ENCODE measurements around the gene RFX1.

RFX1 gene

GRCh38 chr19:13995017-13995728 is 10.9 kb downstream of the RFX1 start:
- no peak for DNase-seq
- Mint-ChIP-seq H3K27me3 (no peaks in the 10 kb centered on the region), H3K27ac (peak overlapping the region; percentile 30), H3K9me3 (no peaks in the 10 kb centered on the region), H3K4me3 (no peak overlapping the region), H3K4me1 (ENCODE audit: low read depth) (peaks cover 11% of the 10 kb centered on the region), H3K36me3 (ENCODE audit: low read depth) (peaks cover 60% of the 10 kb centered on the region)

- Mint-ChIP-seq H3K4me1 (ENCODE audit: low read depth) (peaks cover 23% of the 10 kb centered on the region), H3K27ac (no peak overlapping the region), H3K36me3 (ENCODE audit: low read depth) (peaks cover 60% of the 10 kb centered on the region), H3K27me3 (no peaks in the 10 kb centered on the region), H3K4me3 (no peak overlapping the region), H3K9me3 (no peaks in the 10 kb centered on the region)
- no peak for DNase-seq
These were observed 12.4 kb downstream of the RFX1 start for GRCh38 chr19:13993590-13994300.

GRCh38 chr19:13992025-13992424 is 14.1 kb downstream of the RFX1 start:
- H3K36me3 Mint-ChIP-seq (ENCODE audit: low read depth), result peaks cover 58% of the 10 kb centered on the region
- no peaks in the 10 kb centered on the region for H3K27me3 Mint-ChIP-seq
- no peak overlapping the region for H3K27ac Mint-ChIP-seq
- H3K9me3 Mint-ChIP-seq, result no peaks in the 10 kb centered on the region
- H3K4me3 Mint-ChIP-seq, result no peak overlapping the region
- DNase-seq, result no peak
- peaks cover 37% of the 10 kb centered on the region for H3K4me1 Mint-ChIP-seq (ENCODE audit: low read depth)

- H3K4me1 Mint-ChIP-seq (ENCODE audit: low read depth), result peaks cover 56% of the 10 kb centered on the region
- no peaks in the 10 kb centered on the region for H3K9me3 Mint-ChIP-seq
- peaks cover 53% of the 10 kb centered on the region for H3K36me3 Mint-ChIP-seq (ENCODE audit: low read depth)
- no peak overlapping the region for H3K4me3 Mint-ChIP-seq
- no peak for DNase-seq
- peak overlapping the region; percentile 57 for H3K27ac Mint-ChIP-seq
- H3K27me3 Mint-ChIP-seq, result no peaks in the 10 kb centered on the region
These were observed 16.0 kb downstream of the RFX1 start for GRCh38 chr19:13990085-13990484.

GRCh38 chr19:13989487-13989886 is 16.6 kb downstream of the RFX1 start:
- H3K4me1 Mint-ChIP-seq (ENCODE audit: low read depth), result peaks cover 59% of the 10 kb centered on the region

GRCh38 chr19:13987101-13987890 is 18.8 kb downstream of the RFX1 start:
- H3K4me1 Mint-ChIP-seq (ENCODE audit: low read depth), result peaks cover 75% of the 10 kb centered on the region
- peak overlapping the region; percentile 97 for H3K27ac Mint-ChIP-seq
- H3K4me3 Mint-ChIP-seq, result peak overlapping the region; percentile 67
- H3K36me3 Mint-ChIP-seq (ENCODE audit: low read depth), result peaks cover 48% of the 10 kb centered on the region
- DNase-seq, result no peak
- no peaks in the 10 kb centered on the region for H3K9me3 Mint-ChIP-seq
- no peaks in the 10 kb centered on the region for H3K27me3 Mint-ChIP-seq

More at GRCh38 chr19:13989487-13989886, 16.6 kb downstream of the RFX1 start:
- H3K9me3 Mint-ChIP-seq, result no peaks in the 10 kb centered on the region
- no peak for DNase-seq
- H3K36me3 Mint-ChIP-seq (ENCODE audit: low read depth), result peaks cover 51% of the 10 kb centered on the region
- peak overlapping the region; percentile 97 for H3K27ac Mint-ChIP-seq
- H3K4me3 Mint-ChIP-seq, result no peak overlapping the region
- no peaks in the 10 kb centered on the region for H3K27me3 Mint-ChIP-seq

- H3K36me3 Mint-ChIP-seq (ENCODE audit: low read depth), result peaks cover 41% of the 10 kb centered on the region
- H3K27ac Mint-ChIP-seq, result peak overlapping the region; percentile 97
- H3K4me1 Mint-ChIP-seq (ENCODE audit: low read depth), result peaks cover 80% of the 10 kb centered on the region
- DNase-seq, result peak; percentile 97
- no peaks in the 10 kb centered on the region for H3K9me3 Mint-ChIP-seq
- no peaks in the 10 kb centered on the region for H3K27me3 Mint-ChIP-seq
- peak overlapping the region; percentile 67 for H3K4me3 Mint-ChIP-seq
These were observed 19.7 kb downstream of the RFX1 start for GRCh38 chr19:13986348-13986904.

- Mint-ChIP-seq H3K4me3 (peak overlapping the region; percentile 67), H3K27ac (peak overlapping the region; percentile 97), H3K9me3 (no peaks in the 10 kb centered on the region), H3K36me3 (ENCODE audit: low read depth) (peaks cover 38% of the 10 kb centered on the region), H3K4me1 (ENCODE audit: low read depth) (peaks cover 78% of the 10 kb centered on the region), H3K27me3 (no peaks in the 10 kb centered on the region)
- DNase-seq, result no peak
These were observed 20.3 kb downstream of the RFX1 start for GRCh38 chr19:13985771-13986347.

- Mint-ChIP-seq H3K4me1 (ENCODE audit: low read depth) (peaks cover 77% of the 10 kb centered on the region), H3K4me3 (peak overlapping the region; percentile 44), H3K36me3 (ENCODE audit: low read depth) (peaks cover 34% of the 10 kb centered on the region), H3K9me3 (no peaks in the 10 kb centered on the region), H3K27ac (peak overlapping the region; percentile 97), H3K27me3 (no peaks in the 10 kb centered on the region)
- DNase-seq, result no peak
These were observed 21.0 kb downstream of the RFX1 start for GRCh38 chr19:13984875-13985741.

- no peaks in the 10 kb centered on the region for H3K27me3 Mint-ChIP-seq
- no peaks in the 10 kb centered on the region for H3K9me3 Mint-ChIP-seq
- no peak for DNase-seq
- H3K27ac Mint-ChIP-seq, result peak overlapping the region; percentile 74
- H3K4me3 Mint-ChIP-seq, result no peak overlapping the region
- peaks cover 74% of the 10 kb centered on the region for H3K4me1 Mint-ChIP-seq (ENCODE audit: low read depth)
- H3K36me3 Mint-ChIP-seq (ENCODE audit: low read depth), result peaks cover 27% of the 10 kb centered on the region
These were observed 21.9 kb downstream of the RFX1 start for GRCh38 chr19:13984186-13984585.

GRCh38 chr19:13983213-13983889 is 22.8 kb downstream of the RFX1 start:
- Mint-ChIP-seq H3K27me3 (no peaks in the 10 kb centered on the region), H3K4me1 (ENCODE audit: low read depth) (peaks cover 66% of the 10 kb centered on the region), H3K27ac (peak overlapping the region; percentile 73), H3K36me3 (ENCODE audit: low read depth) (peaks cover 19% of the 10 kb centered on the region), H3K4me3 (no peak overlapping the region), H3K9me3 (no peaks in the 10 kb centered on the region)
- peak; percentile 66 for DNase-seq

- no peak for DNase-seq
- Mint-ChIP-seq H3K4me1 (ENCODE audit: low read depth) (peaks cover 65% of the 10 kb centered on the region), H3K9me3 (no peaks in the 10 kb centered on the region), H3K27ac (peak overlapping the region; percentile 73), H3K4me3 (no peak overlapping the region), H3K27me3 (no peaks in the 10 kb centered on the region), H3K36me3 (ENCODE audit: low read depth) (peaks cover 18% of the 10 kb centered on the region)
These were observed 23.3 kb downstream of the RFX1 start for GRCh38 chr19:13982773-13983172.

- no peak for DNase-seq
- peaks cover 57% of the 10 kb centered on the region for H3K4me1 Mint-ChIP-seq (ENCODE audit: low read depth)
- H3K36me3 Mint-ChIP-seq (ENCODE audit: low read depth), result peaks cover 15% of the 10 kb centered on the region
- H3K4me3 Mint-ChIP-seq, result no peak overlapping the region
- H3K27me3 Mint-ChIP-seq, result no peaks in the 10 kb centered on the region
- no peak overlapping the region for H3K27ac Mint-ChIP-seq
- no peaks in the 10 kb centered on the region for H3K9me3 Mint-ChIP-seq
These were observed 24.1 kb downstream of the RFX1 start for GRCh38 chr19:13981988-13982501.

All from activated T-cell treated with anti-CD3 and anti-CD28 coated beads, Interleukin-2, amount 50 U/mL, for 24 hours (primary cell).